H9 (cell line): ENCODE results near the gene IDUA. TPM values are rescaled to one million over a fixed set of nuclear protein-coding genes. Genes with fewer than 3 reads are reported as not detected.

Experiments
- DNase-seq: peaks from one replicate; pipeline ENCODE4 v3.0.0-alpha.2; 2017
- H2AFZ ChIP-seq: one replicate; pipeline ENCODE4 v1.6.1; 2013; ENCODE audit warnings: mild to moderate bottlenecking, low read length, control low read depth, moderate library complexity
- H2AK5ac ChIP-seq: 2 replicates; pipeline ENCODE4 v1.6.1; 2013; ENCODE audit warnings: low read length, control low read depth, mixed read lengths; ENCODE audit not compliant: insufficient read length
- H2BK120ac ChIP-seq: one replicate; pipeline ENCODE4 v1.6.1; 2013; ENCODE audit warnings: low read depth, mild to moderate bottlenecking, low read length, control low read depth, inconsistent platforms; ENCODE audit not compliant: poor library complexity, severe bottlenecking
- H2BK12ac ChIP-seq: 2 replicates; pipeline ENCODE4 v1.6.1; 2013; ENCODE audit warnings: low read length, control low read depth, mixed read lengths, low read depth; ENCODE audit not compliant: insufficient read length
- H2BK15ac ChIP-seq: 2 replicates; pipeline ENCODE4 v1.6.1; 2013; ENCODE audit warnings: low read depth, low read length, control low read depth
- H2BK20ac ChIP-seq: one replicate; pipeline ENCODE4 v1.6.1; 2013; ENCODE audit warnings: low read depth, mild to moderate bottlenecking, low read length, control low read depth, inconsistent platforms; ENCODE audit not compliant: poor library complexity, severe bottlenecking
- H2BK5ac ChIP-seq: 2 replicates; pipeline ENCODE4 v1.6.1; 2013; ENCODE audit warnings: low read length, control low read depth, mixed read lengths; ENCODE audit not compliant: insufficient read length
- H3K14ac ChIP-seq: 2 replicates; pipeline ENCODE4 v1.6.1; 2013; ENCODE audit warnings: low read length, control low read depth; ENCODE audit not compliant: insufficient read depth
- H3K18ac ChIP-seq: 2 replicates; pipeline ENCODE4 v1.6.1; 2013; ENCODE audit warnings: low read depth, mild to moderate bottlenecking, mixed read lengths, low read length, control low read depth; ENCODE audit not compliant: insufficient read length
- H3K23ac ChIP-seq: 2 replicates; pipeline ENCODE4 v1.6.1; 2013; ENCODE audit warnings: low read length, control low read depth, mixed read lengths, low read depth; ENCODE audit not compliant: insufficient read length
- H3K23me2 ChIP-seq: 2 replicates; pipeline ENCODE4 v1.6.1; 2013; ENCODE audit warnings: low read depth, mild to moderate bottlenecking, mixed read lengths, low read length, control low read depth; ENCODE audit not compliant: insufficient read length, poor library complexity, severe bottlenecking
- H3K27ac ChIP-seq: 2 replicates; pipeline ENCODE4 v1.5.1; 2013; ENCODE audit warnings: low read length, control low read depth, mixed read lengths, low read depth; ENCODE audit not compliant: insufficient read length
- H3K27me3 ChIP-seq: 2 replicates; pipeline ENCODE4 v1.6.1; 2013; ENCODE audit warnings: low read length, control low read depth, inconsistent platforms; ENCODE audit not compliant: insufficient read depth
- H3K4ac ChIP-seq: 2 replicates; pipeline ENCODE4 v1.6.1; 2013; ENCODE audit warnings: low read depth, mild to moderate bottlenecking, control low read depth, inconsistent platforms, low read length, moderate library complexity
- H3K4me1 ChIP-seq: 2 replicates; pipeline ENCODE4 v1.6.1; 2013; ENCODE audit warnings: low read length, control low read depth, inconsistent platforms; ENCODE audit not compliant: insufficient read depth
- H3K4me2 ChIP-seq: 2 replicates; pipeline ENCODE4 v1.6.1; 2013; ENCODE audit warnings: low read length, control low read depth, mixed read lengths; ENCODE audit not compliant: insufficient read length, insufficient read depth
- H3K56ac ChIP-seq: 2 replicates; pipeline ENCODE4 v1.6.1; 2013; ENCODE audit warnings: low read depth, mild to moderate bottlenecking, mixed read lengths, low read length, control low read depth; ENCODE audit not compliant: insufficient read length
- H3K79me1 ChIP-seq: 2 replicates; pipeline ENCODE4 v1.6.1; 2013; ENCODE audit warnings: low read depth, mild to moderate bottlenecking, moderate library complexity, low read length, control low read depth, inconsistent platforms; ENCODE audit not compliant: insufficient read depth, poor library complexity, severe bottlenecking
- H3K79me2 ChIP-seq: 2 replicates; pipeline ENCODE4 v1.6.1; 2013; ENCODE audit warnings: low read length, control low read depth, inconsistent platforms; ENCODE audit not compliant: insufficient read depth
- H3K9ac ChIP-seq: 2 replicates; pipeline ENCODE4 v1.6.1; 2013; ENCODE audit warnings: low read length, control low read depth, mixed read lengths; ENCODE audit not compliant: insufficient read length; ENCODE audit errors: extremely low read depth
- H3K9me3 ChIP-seq: one replicate; pipeline ENCODE4 v1.6.1; 2013; ENCODE audit warnings: low read depth, low read length, inconsistent platforms; ENCODE audit not compliant: control insufficient read depth
- H3T11ph ChIP-seq: one replicate; pipeline ENCODE4 v1.6.1; 2013; ENCODE audit warnings: mild to moderate bottlenecking, low read length, control low read depth, inconsistent platforms
- H4K20me1 ChIP-seq: one replicate; pipeline ENCODE4 v1.6.1; 2013; ENCODE audit not compliant: control insufficient read depth, insufficient read length, insufficient read depth
- H4K5ac ChIP-seq: 2 replicates; pipeline ENCODE4 v1.6.1; 2013; ENCODE audit warnings: low read depth, mild to moderate bottlenecking, mixed read lengths, low read length, control low read depth; ENCODE audit not compliant: insufficient read length
- H4K8ac ChIP-seq: replicated peaks from 2 replicates; pipeline ENCODE4 v1.6.1; 2013; ENCODE audit warnings: low read length, control low read depth, mixed read lengths, low read depth; ENCODE audit not compliant: insufficient read length
- H4K91ac ChIP-seq: 2 replicates; pipeline ENCODE4 v1.6.1; 2013; ENCODE audit warnings: low read depth, mild to moderate bottlenecking, moderate library complexity, mixed read lengths, low read length, control low read depth; ENCODE audit not compliant: insufficient read length
- H3K27ac Mint-ChIP-seq, 3 experiments: 2 replicates in 2 of 3; 3 replicates in 1 of 3; pipeline ENCODE4 v1.8.0; 2020 to 2021; ENCODE audit warnings: mixed read lengths in 3 of 3, mild to moderate bottlenecking in 1 of 3, moderate library complexity in 1 of 3
- H3K27me3 Mint-ChIP-seq: 2 replicates; pipeline ENCODE4 v1.8.0; 2021; ENCODE audit warnings: low read depth, mild to moderate bottlenecking, moderate library complexity, mixed read lengths
- H3K36me3 Mint-ChIP-seq, 3 experiments: 2 replicates in 2 of 3; 3 replicates in 1 of 3; pipeline ENCODE4 v1.8.0; 2020 to 2021; ENCODE audit warnings: low read depth in 3 of 3, mixed read lengths in 3 of 3; ENCODE audit not compliant: insufficient read depth in 1 of 3
- H3K4me1 Mint-ChIP-seq, 2 experiments: 2 replicates each; pipeline ENCODE4 v1.8.0; 2020; ENCODE audit warnings: mixed read lengths in 2 of 2
- H3K4me3 Mint-ChIP-seq, 2 experiments: 2 replicates in 1 of 2; 3 replicates in 1 of 2; pipeline ENCODE4 v1.8.0; 2020 to 2021; ENCODE audit warnings: mild to moderate bottlenecking in 2 of 2, mixed read lengths in 2 of 2, moderate library complexity in 1 of 2
- H3K9me3 Mint-ChIP-seq, 2 experiments: 2 replicates in 1 of 2; 3 replicates in 1 of 2; pipeline ENCODE4 v1.8.0; 2020; ENCODE audit warnings: mild to moderate bottlenecking in 2 of 2, mixed read lengths in 2 of 2, moderate library complexity in 1 of 2
- CTCF ChIP-seq: fragments of 200-600 bp; sonication (generic); conservative IDR thresholded peaks from 3 replicates; pipeline ENCODE4 v1.8.0; 2021; ENCODE audit warnings: antibody characterized with exemption, mild to moderate bottlenecking
- WGBS: extraction: QIAGEN DNeasy Blood & Tissue Kit; methylation state at CpG from one replicate; pipeline ENCODE4 v1.1.7; 2013; ENCODE audit warnings: missing lambda C conversion rate, low lambda C conversion rate, mixed read lengths; ENCODE audit not compliant: insufficient read length; ENCODE audit errors: extremely low coverage; 5-methylcytosine and 5-hydroxymethylcytosine counted together
- total RNA-seq: library from RNA; stranded (reverse); gene quantifications from 2 replicates; pipeline ENCODE4 v1.2.1, GENCODE V29; 2021

Gene IDUA
- total RNA-seq, 1 experiment from 2014 or later, result 14.5 TPM

- H3K4me1 Mint-ChIP-seq, result peaks cover 8 to 18% of the 10 kb centered on the region in 2 experiments
- H3K36me3 Mint-ChIP-seq, result peaks cover 0 to 4% (median 0%) of the 10 kb centered on the region in 3 experiments; a peak in 2 of 7 replicates
- no peak overlapping the region for H2BK15ac ChIP-seq
- H2BK120ac ChIP-seq, result no peak overlapping the region
- H3K23ac ChIP-seq, result no peak overlapping the region
- H3T11ph ChIP-seq, result no peak overlapping the region
- H3K79me2 ChIP-seq, result no peaks in the 10 kb centered on the region
- no peak overlapping the region for H3K18ac ChIP-seq
- H3K4ac ChIP-seq, result no peak overlapping the region
- H4K5ac ChIP-seq, result no peak overlapping the region
- H3K4me2 ChIP-seq, result no peak overlapping the region
- no peak overlapping the region for H2BK20ac ChIP-seq
- TF ChIP-seq CTCF, result peak; percentile 25; the same call in 1 of the 3 replicates
- H3K27ac Mint-ChIP-seq, result no peak overlapping the region
- no peak overlapping the region for H2AFZ ChIP-seq
- no peak for DNase-seq
- no peak overlapping the region for H3K4me3 Mint-ChIP-seq
- H2BK5ac ChIP-seq, result no peak overlapping the region
- H3K56ac ChIP-seq, result no peak overlapping the region
- H3K9ac ChIP-seq, result no peak overlapping the region
- no peaks in the 10 kb centered on the region for H3K9me3 Mint-ChIP-seq
- H3K79me1 ChIP-seq, result no peaks in the 10 kb centered on the region
- no peaks in the 10 kb centered on the region for H4K20me1 ChIP-seq
- H3K9me3 ChIP-seq, result no peaks in the 10 kb centered on the region
- no peak overlapping the region for H4K91ac ChIP-seq
- no peak overlapping the region for H2AK5ac ChIP-seq
- no CpG with 5 or more reads among the region's 8 CpGs for WGBS
- H3K23me2 ChIP-seq, result peaks cover 3% of the 10 kb centered on the region
- no peak overlapping the region for H4K8ac ChIP-seq
- no peak overlapping the region for H2BK12ac ChIP-seq
- peaks cover 8% of the 10 kb centered on the region for H3K27me3 Mint-ChIP-seq
- no peak overlapping the region for H3K27ac ChIP-seq
- peaks cover 6% of the 10 kb centered on the region; the same call in 1 of the 2 replicates for H3K27me3 ChIP-seq
- no peaks in the 10 kb centered on the region; the same call in 1 of the 2 replicates for H3K4me1 ChIP-seq
- H3K14ac ChIP-seq, result no peak overlapping the region
Measured at GRCh38 chr4:1015179-1015578, 28.3 kb downstream of the IDUA start.
